ENCODE measurements around the gene MOCOS.
"Not testable (repeated sequence)": the region's sequence is repeated elsewhere in the genome, so short reads cannot be mapped to it uniquely, and the experiment has no call there.

The MOCOS gene

DNA sequence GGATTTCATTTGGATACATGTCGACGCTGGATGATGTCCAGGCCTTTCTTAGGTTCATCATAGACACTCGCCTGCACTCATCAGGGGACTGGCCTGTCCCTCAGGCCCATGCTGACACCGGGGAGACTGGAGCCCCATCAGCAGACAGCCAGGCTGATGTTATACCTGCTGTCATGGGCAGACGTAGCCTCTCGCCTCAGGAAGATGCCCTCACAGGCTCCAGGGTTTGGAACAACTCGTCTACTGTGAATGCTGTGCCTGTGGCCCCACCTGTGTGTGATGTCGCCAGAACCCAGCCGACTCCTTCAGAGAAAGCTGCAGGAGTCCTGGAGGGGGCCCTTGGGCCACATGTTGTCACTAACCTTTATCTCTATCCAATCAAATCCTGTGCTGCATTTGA is 28.3 kb downstream of the MOCOS start:
- no peaks in the 10 kb centered on the region for H3K36me3 ChIP-seq (ENCODE audit: insufficient read depth, low read length)
- H2AFZ ChIP-seq (ENCODE audit: low read length, unreplicated experiment), result no peak overlapping the region
- no peak overlapping the region for H3K4me3 ChIP-seq (ENCODE audit: low read depth, low read length)
- H3K27ac ChIP-seq (ENCODE audit: low read depth, low read length), result no peak overlapping the region
- H3K4me1 ChIP-seq (ENCODE audit: control insufficient read depth, insufficient read depth, low read length, unreplicated experiment), result peaks cover 20% of the 10 kb centered on the region
- H3K79me2 ChIP-seq (ENCODE audit: control insufficient read depth, insufficient read depth, low read length, unreplicated experiment), result no peaks in the 10 kb centered on the region
- no peaks in the 10 kb centered on the region for H3K27me3 ChIP-seq (ENCODE audit: insufficient read depth, low read length)

GRCh38 chr18:36217348-36217747 is 30.1 kb downstream of the MOCOS start:
- Histone ChIP-seq H3K4me1 (ENCODE audit: control insufficient read depth, insufficient read depth, low read length, unreplicated experiment) (peaks cover 6% of the 10 kb centered on the region), H3K27me3 (ENCODE audit: insufficient read depth, low read length) (no peaks in the 10 kb centered on the region)

GRCh38 chr18:36229188-36229587 is 41.9 kb downstream of the MOCOS start:
- Histone ChIP-seq H3K36me3 (ENCODE audit: insufficient read depth, low read length) (peaks cover 15% of the 10 kb centered on the region), H3K4me3 (ENCODE audit: low read depth, low read length) (no peak overlapping the region), H3K27ac (ENCODE audit: low read depth, low read length) (no peak overlapping the region), H3K79me2 (ENCODE audit: control insufficient read depth, insufficient read depth, low read length, unreplicated experiment) (no peaks in the 10 kb centered on the region), H2AFZ (ENCODE audit: low read length, unreplicated experiment) (no peak overlapping the region), H3K4me1 (ENCODE audit: control insufficient read depth, insufficient read depth, low read length, unreplicated experiment) (no peaks in the 10 kb centered on the region), H3K27me3 (ENCODE audit: insufficient read depth, low read length) (no peaks in the 10 kb centered on the region)

More at GRCh38 chr18:36217348-36217747, 30.1 kb downstream of the MOCOS start:
- Histone ChIP-seq H3K36me3 (ENCODE audit: insufficient read depth, low read length) (no peaks in the 10 kb centered on the region), H2AFZ (ENCODE audit: low read length, unreplicated experiment) (no peak overlapping the region), H3K79me2 (ENCODE audit: control insufficient read depth, insufficient read depth, low read length, unreplicated experiment) (no peaks in the 10 kb centered on the region), H3K4me3 (ENCODE audit: low read depth, low read length) (no peak overlapping the region), H3K27ac (ENCODE audit: low read depth, low read length) (no peak overlapping the region)

- H2AFZ ChIP-seq (ENCODE audit: low read length, unreplicated experiment); H3K4me3 ChIP-seq (ENCODE audit: low read depth, low read length); H3K36me3 ChIP-seq (ENCODE audit: insufficient read depth, low read length); H3K79me2 ChIP-seq (ENCODE audit: control insufficient read depth, insufficient read depth, low read length, unreplicated experiment); H3K27me3 ChIP-seq (ENCODE audit: insufficient read depth, low read length); H3K4me1 ChIP-seq (ENCODE audit: control insufficient read depth, insufficient read depth, low read length, unreplicated experiment); H3K27ac ChIP-seq (ENCODE audit: low read depth, low read length): not testable (repeated sequence)
These were observed 53.2 kb downstream of the MOCOS start for GRCh38 chr18:36240510-36240909.

- Histone ChIP-seq H3K36me3 (ENCODE audit: insufficient read depth, low read length) (no peaks in the 10 kb centered on the region), H3K4me1 (ENCODE audit: control insufficient read depth, insufficient read depth, low read length, unreplicated experiment) (no peaks in the 10 kb centered on the region), H3K79me2 (ENCODE audit: control insufficient read depth, insufficient read depth, low read length, unreplicated experiment) (no peaks in the 10 kb centered on the region), H2AFZ (ENCODE audit: low read length, unreplicated experiment) (no peak overlapping the region), H3K27me3 (ENCODE audit: insufficient read depth, low read length) (no peaks in the 10 kb centered on the region), H3K27ac (ENCODE audit: low read depth, low read length) (no peak overlapping the region), H3K4me3 (ENCODE audit: low read depth, low read length) (no peak overlapping the region)
These were observed 54.5 kb downstream of the MOCOS start for GRCh38 chr18:36241831-36242230.

DNA sequence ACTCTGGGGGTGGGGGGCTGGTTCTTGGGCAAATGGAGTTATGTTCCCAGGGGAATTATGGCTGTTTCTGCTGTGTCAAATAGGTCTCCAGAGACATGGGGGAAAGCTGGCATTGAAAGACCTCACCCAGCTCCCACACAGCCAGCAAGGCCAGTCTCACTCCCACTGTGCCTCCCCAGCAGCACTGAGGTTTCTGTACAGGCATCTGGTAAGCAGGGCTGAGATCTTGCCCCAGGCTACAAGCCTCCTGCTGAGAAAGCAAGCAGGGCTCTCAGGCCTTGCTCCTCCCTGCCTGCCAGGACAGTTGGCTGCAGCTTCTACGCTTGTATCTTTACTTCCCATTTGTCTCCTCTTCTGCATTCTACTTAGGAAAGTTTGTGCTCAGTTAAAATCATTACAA is 59.7 kb downstream of the MOCOS start:
- Histone ChIP-seq H3K36me3 (ENCODE audit: insufficient read depth, low read length) (peaks cover 9% of the 10 kb centered on the region; the same call in 1 of the 2 replicates), H3K79me2 (ENCODE audit: control insufficient read depth, insufficient read depth, low read length, unreplicated experiment) (no peaks in the 10 kb centered on the region), H3K27me3 (ENCODE audit: insufficient read depth, low read length) (no peaks in the 10 kb centered on the region), H3K4me3 (ENCODE audit: low read depth, low read length) (no peak overlapping the region), H3K27ac (ENCODE audit: low read depth, low read length) (no peak overlapping the region), H2AFZ (ENCODE audit: low read length, unreplicated experiment) (no peak overlapping the region), H3K4me1 (ENCODE audit: control insufficient read depth, insufficient read depth, low read length, unreplicated experiment) (no peaks in the 10 kb centered on the region)

DNA sequence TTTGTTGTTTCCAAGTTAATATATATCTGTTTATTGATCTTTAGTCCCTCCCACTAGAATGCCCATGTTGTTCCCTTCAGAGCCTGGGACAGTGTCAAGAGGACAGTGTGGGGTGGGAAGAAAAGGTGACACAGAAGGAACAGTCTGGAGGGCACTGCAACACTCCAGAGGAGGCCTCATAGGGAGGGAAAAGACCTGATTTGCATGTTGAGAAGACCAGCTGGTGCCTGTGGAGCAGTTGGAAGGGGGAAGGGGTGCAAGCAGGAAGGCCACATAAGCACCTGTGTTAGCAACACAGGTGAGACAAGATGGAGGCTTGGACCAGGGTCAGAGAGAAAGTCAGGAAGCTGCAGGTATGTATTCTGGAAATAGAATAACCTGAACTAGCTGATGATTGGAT is 62.1 kb downstream of the MOCOS start:
- no peaks in the 10 kb centered on the region for H3K4me1 ChIP-seq (ENCODE audit: control insufficient read depth, insufficient read depth, low read length, unreplicated experiment)
- no peak overlapping the region for H3K4me3 ChIP-seq (ENCODE audit: low read depth, low read length)
- no peaks in the 10 kb centered on the region for H3K27me3 ChIP-seq (ENCODE audit: insufficient read depth, low read length)
- H3K36me3 ChIP-seq (ENCODE audit: insufficient read depth, low read length), result peaks cover 9% of the 10 kb centered on the region; the same call in 1 of the 2 replicates
- H2AFZ ChIP-seq (ENCODE audit: low read length, unreplicated experiment), result no peak overlapping the region
- H3K27ac ChIP-seq (ENCODE audit: low read depth, low read length), result no peak overlapping the region
- no peaks in the 10 kb centered on the region for H3K79me2 ChIP-seq (ENCODE audit: control insufficient read depth, insufficient read depth, low read length, unreplicated experiment)

GRCh38 chr18:36250827-36251226 is 63.5 kb downstream of the MOCOS start:
- Histone ChIP-seq H3K27ac (ENCODE audit: low read depth, low read length) (no peak overlapping the region), H3K27me3 (ENCODE audit: insufficient read depth, low read length) (no peaks in the 10 kb centered on the region), H3K4me1 (ENCODE audit: control insufficient read depth, insufficient read depth, low read length, unreplicated experiment) (no peaks in the 10 kb centered on the region), H3K36me3 (ENCODE audit: insufficient read depth, low read length) (peaks cover 9% of the 10 kb centered on the region; the same call in 1 of the 2 replicates), H3K4me3 (ENCODE audit: low read depth, low read length) (no peak overlapping the region), H2AFZ (ENCODE audit: low read length, unreplicated experiment) (no peak overlapping the region), H3K79me2 (ENCODE audit: control insufficient read depth, insufficient read depth, low read length, unreplicated experiment) (no peaks in the 10 kb centered on the region)

- Histone ChIP-seq H3K79me2 (ENCODE audit: control insufficient read depth, insufficient read depth, low read length, unreplicated experiment) (no peaks in the 10 kb centered on the region), H3K4me1 (ENCODE audit: control insufficient read depth, insufficient read depth, low read length, unreplicated experiment) (no peaks in the 10 kb centered on the region), H3K36me3 (ENCODE audit: insufficient read depth, low read length) (no peaks in the 10 kb centered on the region; the same call in 1 of the 2 replicates), H3K27ac (ENCODE audit: low read depth, low read length) (no peak overlapping the region), H2AFZ (ENCODE audit: low read length, unreplicated experiment) (no peak overlapping the region), H3K27me3 (ENCODE audit: insufficient read depth, low read length) (no peaks in the 10 kb centered on the region), H3K4me3 (ENCODE audit: low read depth, low read length) (no peak overlapping the region)
These were observed 67.9 kb downstream of the MOCOS start for GRCh38 chr18:36255072-36255698.

DNA sequence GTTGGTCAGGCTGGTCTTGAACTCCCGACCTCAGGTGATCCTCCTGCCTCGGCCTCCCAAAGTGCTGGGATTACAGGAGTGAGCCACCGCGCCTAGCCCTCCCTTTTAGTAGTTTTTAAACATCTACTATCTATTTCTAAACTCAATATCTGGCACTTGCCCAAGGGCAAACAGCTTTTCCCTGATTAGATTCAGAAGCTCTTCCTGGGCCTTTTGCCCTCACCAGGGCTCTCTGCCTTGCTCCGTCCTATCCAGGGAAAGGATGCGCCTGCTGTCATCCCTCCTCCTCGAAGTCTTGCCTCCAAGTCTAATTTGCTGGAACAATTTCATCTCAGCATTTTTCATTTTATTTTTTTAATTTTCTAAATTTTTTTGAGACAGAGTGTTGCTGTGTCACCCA is 68.8 kb downstream of the MOCOS start:
- H3K27ac ChIP-seq (ENCODE audit: low read depth, low read length), result no peak overlapping the region
- H3K36me3 ChIP-seq (ENCODE audit: insufficient read depth, low read length), result no peaks in the 10 kb centered on the region
- H3K4me3 ChIP-seq (ENCODE audit: low read depth, low read length), result no peak overlapping the region
- H3K4me1 ChIP-seq (ENCODE audit: control insufficient read depth, insufficient read depth, low read length, unreplicated experiment), result no peaks in the 10 kb centered on the region
- no peak overlapping the region for H2AFZ ChIP-seq (ENCODE audit: low read length, unreplicated experiment)
- no peaks in the 10 kb centered on the region for H3K27me3 ChIP-seq (ENCODE audit: insufficient read depth, low read length)
- H3K79me2 ChIP-seq (ENCODE audit: control insufficient read depth, insufficient read depth, low read length, unreplicated experiment), result no peaks in the 10 kb centered on the region

GRCh38 chr18:36262971-36263370 is 75.7 kb downstream of the MOCOS start:
- H3K4me3 ChIP-seq (ENCODE audit: low read depth, low read length), result no peak overlapping the region
- no peak overlapping the region for H3K27ac ChIP-seq (ENCODE audit: low read depth, low read length)
- no peaks in the 10 kb centered on the region for H3K4me1 ChIP-seq (ENCODE audit: control insufficient read depth, insufficient read depth, low read length, unreplicated experiment)
- no peaks in the 10 kb centered on the region for H3K79me2 ChIP-seq (ENCODE audit: control insufficient read depth, insufficient read depth, low read length, unreplicated experiment)
- H3K36me3 ChIP-seq (ENCODE audit: insufficient read depth, low read length), result no peaks in the 10 kb centered on the region
- no peaks in the 10 kb centered on the region for H3K27me3 ChIP-seq (ENCODE audit: insufficient read depth, low read length)
- H2AFZ ChIP-seq (ENCODE audit: low read length, unreplicated experiment), result no peak overlapping the region

Measured in ACC112 (cell line).